ENCODE results near the gene ATP11A.

- TF ChIP-seq POLR2A (IDR thresholded peaks at IDR 0.05; ENCODE audit: low read length) (no peak), GATA1 (IDR thresholded peaks at IDR 0.05; ENCODE audit: low read depth, low read length) (no peak)
These were observed 84.6 kb downstream of the ATP11A start for GRCh38 chr13:112774448-112774792.

Data from erythroblast (primary cell).